A673 (cell line): ENCODE measurements around the gene FMNL1. TPM values are rescaled to one million over a fixed set of nuclear protein-coding genes. Genes with fewer than 3 reads are reported as not detected.

ENCODE experiments used
- BruUV-seq: library from RNA; stranded (reverse); fragments of 400-500 nt; replicated peaks from 2 replicates; lab custom pipeline; 2021; lab: Mats Ljungman, UMichigan
- CTCF ChIA-PET: fragments of 300-600 bp; sonication (Branson Sonifier 250); formaldehyde crosslinking; loops from one replicate; lab custom pipeline; 2022; ENCODE audit warnings: antibody characterized with exemption; lab: Charles Lee
- POLR2A ChIA-PET: fragments of 300-600 bp; sonication (Branson Sonifier 250); formaldehyde crosslinking; loops from one replicate; lab custom pipeline; 2022; ENCODE audit warnings: antibody characterized with exemption; ENCODE audit not compliant: low non-redundant PET; lab: Charles Lee
- DNase-seq: peaks from one replicate; pipeline ENCODE4 v3.0.0-alpha.2; 2015; ENCODE audit warnings: low spot score
- H3K27ac ChIP-seq: fragments of 200-600 bp; sonication (generic); 2 replicates; pipeline ENCODE4 v1.5.1; 2016; ENCODE audit warnings: mixed run types, low read depth, mild to moderate bottlenecking, mixed read lengths, antibody characterized with exemption, low read length; ENCODE audit not compliant: poor library complexity, severe bottlenecking
- H3K27me3 ChIP-seq: fragments of 200-600 bp; sonication (generic); replicated peaks from 2 replicates; pipeline ENCODE4 v1.6.1; 2017; ENCODE audit warnings: mixed run types, low read depth, mild to moderate bottlenecking, mixed read lengths, antibody characterized with exemption, low read length; ENCODE audit not compliant: insufficient read depth, poor library complexity
- H3K36me3 ChIP-seq: fragments of 200-600 bp; sonication (generic); 2 replicates; pipeline ENCODE4 v1.6.1; 2016; ENCODE audit warnings: mixed run types, mild to moderate bottlenecking, mixed read lengths, antibody characterized with exemption, low read length; ENCODE audit not compliant: insufficient read depth, poor library complexity, severe bottlenecking
- H3K4me1 ChIP-seq: fragments of 200-600 bp; sonication (generic); 2 replicates; pipeline ENCODE4 v1.6.1; 2017; ENCODE audit warnings: mixed run types, mild to moderate bottlenecking, mixed read lengths, antibody characterized with exemption, low read length; ENCODE audit not compliant: insufficient read depth, poor library complexity, severe bottlenecking
- H3K4me3 ChIP-seq: fragments of 200-600 bp; sonication (generic); 2 replicates; pipeline ENCODE4 v1.5.1; 2016; ENCODE audit warnings: low read depth, mixed run types, mild to moderate bottlenecking, mixed read lengths, low read length; ENCODE audit not compliant: poor library complexity, severe bottlenecking
- H3K9me3 ChIP-seq: fragments of 200-600 bp; sonication (generic); 2 replicates; pipeline ENCODE4 v1.6.1; 2016; ENCODE audit warnings: mixed run types, low read depth, mild to moderate bottlenecking, mixed read lengths, antibody characterized with exemption, low read length; ENCODE audit not compliant: poor library complexity, severe bottlenecking
- EZH2 ChIP-seq: fragments of 200-600 bp; sonication (generic); IDR thresholded peaks from 2 replicates; pipeline ENCODE4 v1.6.1; 2017; ENCODE audit warnings: borderline replicate concordance, low read depth, mild to moderate bottlenecking, mixed read lengths, antibody characterized with exemption, low read length; ENCODE audit not compliant: poor library complexity, severe bottlenecking
- intact Hi-C: fragments of 100-400 bp; cut with micrococcal nuclease; formaldehyde crosslinking; loops from one replicate; pipeline ENCODE4 v1.10.0; 2022; ENCODE audit not compliant: unreplicated experiment
- total RNA-seq: library from RNA; stranded (reverse); gene quantifications from 2 replicates; pipeline ENCODE4 v1.2.3, GENCODE V29; 2021
- TF ChIP-seq, protein P1 (sequence below): fragments of 300-800, 200-600 bp; sonication (generic); conservative IDR thresholded peaks from 2 replicates; pipeline ENCODE4 v1.5.1; 2017; ENCODE audit warnings: low read depth, mild to moderate bottlenecking, antibody characterized with exemption, low read length, moderate library complexity, mixed read lengths

FMNL1 gene
- total RNA-seq, 1 experiment from 2014 or later = 1.0 TPM

DNA sequence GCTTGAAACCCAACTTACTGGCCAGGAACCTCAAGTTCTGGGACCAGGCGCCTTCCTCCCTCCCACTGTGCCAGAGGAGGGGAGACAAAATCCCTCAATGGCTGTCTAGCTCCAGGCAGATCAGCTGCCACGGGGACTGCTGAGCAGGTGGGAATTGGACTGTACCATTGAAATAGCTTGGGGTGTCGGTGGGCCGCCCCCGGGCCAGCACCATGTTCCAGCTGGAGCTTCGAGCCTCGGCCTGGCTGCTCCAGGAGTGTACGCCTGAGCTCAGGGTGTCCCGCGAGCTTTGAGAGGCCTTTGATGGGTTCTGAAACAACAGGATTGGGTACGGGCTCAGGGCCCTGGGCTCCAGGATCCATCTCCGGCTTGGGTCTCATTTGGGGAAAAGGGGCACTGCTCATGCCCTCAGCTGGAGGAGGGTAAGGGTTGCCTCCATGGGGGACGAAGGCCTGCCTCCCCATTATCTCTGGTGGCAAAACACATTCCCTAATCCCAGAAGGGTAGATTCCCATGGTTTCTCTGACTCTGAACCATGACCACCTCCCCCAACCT is 44.8 kb downstream of the FMNL1 start:
- no peak overlapping the region for H3K4me3 ChIP-seq
- DNase-seq = no peak
- H3K27ac ChIP-seq = no peak overlapping the region
- H3K4me1 ChIP-seq = no peaks in the 10 kb centered on the region
- no peaks in the 10 kb centered on the region for H3K36me3 ChIP-seq
- ChIA-PET CTCF (no interaction called here), POLR2A (no interaction called here)
- H3K27me3 ChIP-seq = no peaks in the 10 kb centered on the region
- BruUV-seq = no TSS peak
- TF ChIP-seq, protein P1, sequence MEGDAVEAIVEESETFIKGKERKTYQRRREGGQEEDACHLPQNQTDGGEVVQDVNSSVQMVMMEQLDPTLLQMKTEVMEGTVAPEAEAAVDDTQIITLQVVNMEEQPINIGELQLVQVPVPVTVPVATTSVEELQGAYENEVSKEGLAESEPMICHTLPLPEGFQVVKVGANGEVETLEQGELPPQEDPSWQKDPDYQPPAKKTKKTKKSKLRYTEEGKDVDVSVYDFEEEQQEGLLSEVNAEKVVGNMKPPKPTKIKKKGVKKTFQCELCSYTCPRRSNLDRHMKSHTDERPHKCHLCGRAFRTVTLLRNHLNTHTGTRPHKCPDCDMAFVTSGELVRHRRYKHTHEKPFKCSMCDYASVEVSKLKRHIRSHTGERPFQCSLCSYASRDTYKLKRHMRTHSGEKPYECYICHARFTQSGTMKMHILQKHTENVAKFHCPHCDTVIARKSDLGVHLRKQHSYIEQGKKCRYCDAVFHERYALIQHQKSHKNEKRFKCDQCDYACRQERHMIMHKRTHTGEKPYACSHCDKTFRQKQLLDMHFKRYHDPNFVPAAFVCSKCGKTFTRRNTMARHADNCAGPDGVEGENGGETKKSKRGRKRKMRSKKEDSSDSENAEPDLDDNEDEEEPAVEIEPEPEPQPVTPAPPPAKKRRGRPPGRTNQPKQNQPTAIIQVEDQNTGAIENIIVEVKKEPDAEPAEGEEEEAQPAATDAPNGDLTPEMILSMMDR = no peak
- TF ChIP-seq EZH2 = no peak
- H3K9me3 ChIP-seq = no peaks in the 10 kb centered on the region
- intact Hi-C loops = no loop called here

DNA sequence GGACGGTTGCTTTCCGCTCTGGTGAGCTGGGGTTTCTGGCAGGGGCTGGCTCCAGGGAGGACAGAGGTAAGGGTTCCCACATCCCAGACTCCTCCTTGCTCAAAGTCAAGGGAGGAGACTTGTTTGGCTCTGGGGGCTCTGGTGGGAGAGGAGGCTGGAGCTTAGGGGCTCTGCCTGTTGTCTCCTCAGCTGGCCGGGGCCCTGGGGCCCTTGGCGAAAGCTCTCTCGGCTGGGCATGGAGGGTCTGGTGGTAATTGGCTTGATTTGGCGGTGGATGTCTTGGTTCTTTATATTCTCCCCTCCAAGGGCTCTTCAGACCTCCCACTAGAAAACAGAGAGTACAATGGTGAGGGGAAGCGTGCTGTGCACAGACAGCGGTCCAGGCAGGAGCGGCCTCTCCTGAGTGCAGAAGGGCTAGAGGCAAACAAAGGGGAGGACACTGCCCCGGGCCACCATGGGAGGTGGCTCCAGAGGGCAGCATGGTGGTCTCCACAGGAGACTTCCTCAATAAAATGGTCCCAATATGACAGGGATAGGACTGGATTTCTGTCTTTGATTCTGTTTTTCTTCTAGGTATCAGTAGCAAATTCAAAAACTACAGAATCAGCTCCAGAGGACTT is 45.9 kb downstream of the FMNL1 start:
- TF ChIP-seq, protein P1 = no peak
- no peak for TF ChIP-seq EZH2
- BruUV-seq = no TSS peak
- no peaks in the 10 kb centered on the region for H3K4me1 ChIP-seq
- CTCF ChIA-PET = no interaction called here
- H3K27ac ChIP-seq = no peak overlapping the region
- H3K27me3 ChIP-seq = no peaks in the 10 kb centered on the region
- H3K9me3 ChIP-seq = no peaks in the 10 kb centered on the region
- no peak overlapping the region for H3K4me3 ChIP-seq
- DNase-seq = no peak
- H3K36me3 ChIP-seq = no peaks in the 10 kb centered on the region
- intact Hi-C loops = no loop called here
- POLR2A ChIA-PET = no interaction called here

DNA sequence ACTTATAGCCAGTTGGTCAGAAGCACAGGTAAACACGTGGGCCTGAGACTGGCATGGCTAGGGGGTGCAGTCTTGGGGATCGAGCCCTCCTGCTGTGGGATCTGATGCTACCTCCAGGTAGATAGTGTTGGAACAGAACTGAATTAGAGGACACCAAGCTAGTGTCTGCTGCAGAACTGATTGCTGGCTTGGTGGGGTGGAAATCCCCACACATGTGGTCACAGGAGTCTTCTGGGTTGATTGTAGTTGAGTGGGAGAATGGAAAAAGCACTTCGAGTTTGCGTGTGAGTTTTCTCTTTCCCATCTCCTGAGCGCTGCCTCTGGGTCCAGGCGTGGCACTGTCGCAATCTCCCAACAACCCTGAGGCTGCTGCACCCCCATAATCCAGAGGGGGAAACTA is 48.2 kb downstream of the FMNL1 start:
- Histone ChIP-seq H3K27ac (no peak overlapping the region), H3K36me3 (no peaks in the 10 kb centered on the region), H3K27me3 (no peaks in the 10 kb centered on the region), H3K4me1 (no peaks in the 10 kb centered on the region), H3K9me3 (no peaks in the 10 kb centered on the region), H3K4me3 (no peak overlapping the region)
- DNase-seq = no peak
- intact Hi-C loops = no loop called here
- no peak for TF ChIP-seq EZH2
- TF ChIP-seq, protein P1 = no peak
- no TSS peak for BruUV-seq
- POLR2A ChIA-PET = no interaction called here
- CTCF ChIA-PET = no interaction called here
